ENCODE data around the gene SPG11. TPM values are rescaled to one million over a fixed set of nuclear protein-coding genes. Genes with fewer than 3 reads are reported as not detected.

SPG11 gene
- total and polyA plus RNA-seq, 2 of the 13 experiments (the other 11 are each of a cell fraction or from before 2014, with no cell fraction given) = 31.5 to 40.7 TPM

- TF ChIP-seq PCBP1 (IDR thresholded peaks at IDR 0.05; ENCODE audit: borderline replicate concordance, low read depth, low read length) (no peak), ZZZ3 (CRISPR knock-in tag; IDR thresholded peaks at IDR 0.05; ENCODE audit: borderline replicate concordance) (no peak), ZBTB1 (CRISPR knock-in tag; IDR thresholded peaks at IDR 0.05; ENCODE audit: borderline replicate concordance) (no peak), ARID3A (IDR thresholded peaks at IDR 0.05; ENCODE audit: low read depth, low read length) (no peak), ZIK1 (CRISPR knock-in tag; IDR thresholded peaks at IDR 0.05; ENCODE audit: borderline replicate concordance, low read depth) (no peak), MTF2 (CRISPR knock-in tag; IDR thresholded peaks at IDR 0.05; ENCODE audit: borderline replicate concordance) (no peak), AHR (CRISPR knock-in tag; IDR thresholded peaks at IDR 0.05) (no peak), SMAD3 (CRISPR knock-in tag; IDR thresholded peaks at IDR 0.05) (no peak)
Measured at GRCh38 chr15:44667039-44667360, 3.5 kb upstream of the SPG11 start (continued).

GRCh38 chr15:44666210-44667038 lies 3.0 kb upstream of the SPG11 start:
- FAIRE-seq (no peak), ATAC-seq (no peak), DNase-seq (ENCODE audit: low spot score) (no peak)
- intact Hi-C loops (cut with micrococcal nuclease; ENCODE audit: unreplicated experiment) = no loop called here
- Histone ChIP-seq H3K36me3 (replicated peaks in 1 of 2; ENCODE audit: control insufficient read depth in 1 of 2, insufficient read depth in 2 of 2, low read length in 2 of 2) (no peaks in the 10 kb centered on the region), H3K27me3 (ENCODE audit: control insufficient read depth in 1 of 2, insufficient read depth in 2 of 2, low read length in 2 of 2) (peaks cover 0 to 5% of the 10 kb centered on the region in 2 experiments; a peak in 1 of 5 replicates), H3K4me3 (replicated peaks in 1 of 3; ENCODE audit: insufficient read depth in 1 of 3, low read depth in 2 of 3, low read length in 3 of 3) (peak overlapping the region; percentile 5 to 44 (median 12); a peak in 5 of 6 replicates), H3K9ac (ENCODE audit: insufficient read depth, low read depth, low read length) (no peak overlapping the region), H3K4me1 (ENCODE audit: insufficient read depth, low read length) (peaks cover 31% of the 10 kb centered on the region), H3K27ac (ENCODE audit: extremely low read length, insufficient read depth, low read length) (no peak overlapping the region), H4K20me1 (ENCODE audit: insufficient read depth, low read length) (no peaks in the 10 kb centered on the region), H3K79me2 (ENCODE audit: insufficient read depth, low read length) (peaks cover 13% of the 10 kb centered on the region), H3K9me3 (ENCODE audit: low read length) (no peaks in the 10 kb centered on the region), H3K4me2 (ENCODE audit: low read depth, low read length) (peak overlapping the region; percentile 54), H2AFZ (ENCODE audit: low read length) (peak overlapping the region; percentile 12)
- ChIA-PET CTCF (ENCODE audit: low intra/inter-chr PET ratio, low total read pairs) (no interaction called here), POLR2A (interaction anchor here (1.0 to 4.2 kb wide), 4 partner anchors 46 to 62 kb away, joined by 3 to 115 read pairs (median 3); no protein-coding TSS in a partner anchor)
- BruUV-seq (replicated peaks) = no TSS peak
- in situ Hi-C loops (cut with HindIII; ENCODE audit: extremely low pct_ligation_motif_present, low pct_unique_long_range_greater_than_20kb) = no loop called here
- WGBS (ENCODE audit: low lambda C conversion rate) = 5% methylated on average over 5 of the region's 5 CpGs
- TF ChIP-seq TCF7 (IDR thresholded peaks at IDR 0.05; ENCODE audit: low read depth) (no peak), MEIS1 (CRISPR knock-in tag; IDR thresholded peaks at IDR 0.05; ENCODE audit: borderline replicate concordance) (no peak), ZNF589 (CRISPR knock-in tag; conservative IDR thresholded peaks at IDR 0.05) (no peak), KMT2B (CRISPR knock-in tag; IDR thresholded peaks at IDR 0.05) (no peak), POLR2AphosphoS2 (IDR thresholded peaks at IDR 0.05; ENCODE audit: low read depth, low read length) (no peak), ZNF235 (CRISPR knock-in tag; IDR thresholded peaks at IDR 0.05; ENCODE audit: borderline replicate concordance) (no peak), FOSL2 (CRISPR knock-in tag; IDR thresholded peaks at IDR 0.05) (no peak), NFKBIZ (CRISPR knock-in tag; IDR thresholded peaks at IDR 0.05) (no peak), NFYC (CRISPR knock-in tag; IDR thresholded peaks at IDR 0.05) (no peak), ZNF263 (CRISPR knock-in tag; IDR thresholded peaks at IDR 0.05) (no peak), ZMAT3 (CRISPR knock-in tag; conservative IDR thresholded peaks at IDR 0.05) (no peak), RARG (CRISPR knock-in tag; IDR thresholded peaks at IDR 0.05; ENCODE audit: low read depth) (no peak)
